HG03108 (cell line): Measurements from ENCODE around the gene HSPA12A.

Experiments used
- ATAC-seq: cut with Tn5 transposase; IDR thresholded peaks from one replicate; pipeline ENCODE4 v1.9.1; 2021; ENCODE audit warnings: moderate library complexity; ENCODE audit not compliant: unreplicated experiment

Gene HSPA12A

DNA sequence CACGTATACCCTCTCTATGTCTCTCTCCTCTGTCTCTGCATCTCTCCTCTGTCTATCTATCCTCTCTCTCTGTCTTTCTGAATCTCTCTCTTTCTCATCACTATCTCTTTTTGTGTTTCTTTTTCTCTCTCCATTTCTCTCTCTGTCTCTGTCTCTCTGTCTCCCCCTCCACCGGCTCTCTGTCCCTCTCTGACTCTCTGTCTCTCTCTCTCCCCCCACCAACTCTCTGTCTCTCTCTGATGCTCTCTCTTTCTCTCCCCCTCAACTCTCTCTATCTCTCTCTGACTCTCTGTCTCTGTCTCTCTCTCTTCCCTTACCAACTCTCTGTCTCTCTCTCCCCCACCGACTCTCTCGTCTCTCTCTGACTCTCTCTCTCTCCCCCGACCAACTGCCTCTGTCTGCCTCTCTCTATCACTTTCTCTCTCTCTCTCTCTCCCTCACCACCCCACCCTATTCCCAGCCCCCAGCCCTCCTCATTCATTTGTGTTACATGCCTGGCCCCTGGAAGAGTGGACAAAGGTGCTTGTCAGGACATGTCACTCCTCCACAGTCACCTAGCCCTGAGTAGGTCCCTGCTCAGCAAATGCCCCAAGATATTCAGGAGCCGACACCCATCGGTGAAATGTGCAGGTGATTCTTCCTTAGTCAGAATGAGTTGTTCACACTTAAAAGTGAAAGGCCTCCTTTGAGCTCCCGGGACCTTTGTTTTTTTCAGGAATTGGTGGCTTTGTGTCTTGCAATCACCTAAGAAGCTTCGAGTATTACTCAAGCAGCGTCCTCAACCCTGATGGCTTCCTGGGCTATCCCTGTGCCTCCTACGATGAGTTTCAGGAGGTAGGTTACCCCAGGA lies 108.0 kb downstream of the HSPA12A start:
- ATAC-seq = no peak

DNA sequence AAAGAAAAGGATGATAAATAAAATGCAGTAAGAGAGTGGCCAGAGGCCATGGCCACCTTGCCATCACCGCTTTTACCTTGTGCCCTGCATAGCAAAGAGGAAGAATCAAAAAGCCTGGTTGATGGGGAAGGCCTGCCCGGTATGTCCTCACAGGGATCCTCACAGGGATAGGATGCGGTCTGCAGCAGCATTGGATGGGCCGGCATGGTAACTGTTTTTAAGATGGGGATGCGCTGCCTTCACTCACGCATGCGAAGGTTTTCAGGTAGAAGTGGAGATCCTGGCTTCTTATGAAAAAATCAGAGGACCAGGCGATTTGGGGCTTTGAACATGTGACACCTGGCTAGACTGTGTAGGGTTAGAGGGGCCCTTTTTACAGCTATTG lies 109.2 kb downstream of the HSPA12A start:
- no peak for ATAC-seq

DNA sequence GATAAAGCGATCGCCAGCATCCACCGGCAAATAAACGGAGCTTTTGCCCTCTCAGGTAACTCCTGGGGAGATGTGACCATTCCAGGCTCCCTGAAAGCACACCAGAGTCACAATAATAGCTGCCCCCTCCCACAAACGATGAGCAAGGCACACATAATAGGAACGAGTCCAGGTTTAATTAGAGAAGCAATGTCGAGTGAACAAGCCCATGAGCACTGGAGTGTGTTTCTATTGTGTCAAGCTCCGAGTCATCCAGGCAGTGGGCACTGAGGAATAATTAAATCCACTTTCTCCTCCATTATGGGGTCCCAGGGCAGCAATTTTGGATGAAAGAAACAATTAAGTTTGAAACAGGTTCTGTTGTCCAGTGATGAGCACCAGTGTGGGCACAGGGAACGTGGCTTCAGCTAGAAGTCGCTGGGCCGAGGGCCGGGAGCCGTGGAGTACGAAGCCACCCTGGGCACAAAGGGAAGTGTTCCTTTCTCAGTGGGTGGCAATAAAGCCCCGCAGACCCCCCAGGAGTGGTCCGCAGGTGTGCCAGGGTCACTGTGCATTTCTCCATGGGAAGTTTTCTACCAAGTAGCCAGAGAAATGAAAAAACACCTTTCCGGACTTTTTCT lies 109.7 kb downstream of the HSPA12A start:
- no peak for ATAC-seq

DNA sequence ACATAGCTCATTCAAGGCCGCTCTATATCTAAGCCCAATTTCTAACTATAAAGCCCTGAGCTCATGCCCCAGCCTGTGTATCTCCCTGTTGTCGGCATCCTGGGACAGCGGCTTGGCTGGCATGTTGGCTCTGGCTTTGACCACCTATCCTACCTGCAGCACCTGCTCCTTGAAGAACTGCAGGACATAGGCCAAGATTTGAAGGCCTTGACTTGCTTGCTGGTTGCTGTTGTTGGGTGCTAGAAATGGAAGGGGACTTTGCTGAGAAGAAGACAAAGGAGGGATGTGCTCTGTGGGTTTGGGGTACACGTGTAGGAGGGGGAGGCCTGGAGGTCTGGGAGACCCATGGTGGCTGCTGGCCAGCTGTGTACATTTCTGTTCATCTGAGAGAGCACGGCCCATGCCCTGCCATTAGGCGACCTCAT lies 110.5 kb downstream of the HSPA12A start:
- no peak for ATAC-seq

DNA sequence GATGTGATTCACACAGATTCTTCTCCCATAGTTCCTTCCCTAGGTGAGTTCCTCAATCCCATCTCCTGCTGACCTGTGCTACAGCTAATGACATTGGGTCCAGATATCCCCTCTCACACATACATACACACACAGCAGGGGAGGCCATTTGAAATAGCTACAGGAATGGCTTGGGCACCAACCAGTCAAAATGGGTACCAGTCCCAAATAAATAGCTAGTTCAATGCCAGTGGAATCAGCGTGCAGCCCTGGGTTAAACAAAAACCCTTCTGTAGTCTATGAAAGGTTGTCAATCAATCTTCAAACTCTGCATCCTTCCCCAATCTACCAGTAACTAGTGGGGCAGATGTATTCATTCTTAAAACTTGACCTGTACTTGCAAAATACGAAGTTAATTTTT lies 112.3 kb downstream of the HSPA12A start:
- ATAC-seq = no peak

DNA sequence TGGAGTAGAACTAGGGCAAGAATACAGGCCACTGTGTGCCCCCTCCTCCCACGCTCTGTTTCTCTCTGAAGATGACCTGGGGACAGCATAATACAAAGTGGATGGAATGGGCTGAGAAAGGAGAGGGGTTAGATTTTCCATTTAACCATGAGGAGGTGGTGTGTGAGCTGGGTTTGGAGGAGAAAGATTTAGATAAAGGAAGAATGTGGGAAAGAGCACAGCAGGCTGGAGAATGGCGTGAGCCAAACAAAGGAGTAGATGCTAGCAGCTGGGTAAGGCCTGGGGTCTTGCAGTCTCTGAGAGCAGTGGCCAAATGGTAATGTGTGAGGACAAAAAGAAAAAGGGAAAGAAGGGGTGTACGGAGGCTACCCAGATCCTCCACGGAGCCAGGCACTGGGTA lies 113.0 kb downstream of the HSPA12A start:
- ATAC-seq = no peak

DNA sequence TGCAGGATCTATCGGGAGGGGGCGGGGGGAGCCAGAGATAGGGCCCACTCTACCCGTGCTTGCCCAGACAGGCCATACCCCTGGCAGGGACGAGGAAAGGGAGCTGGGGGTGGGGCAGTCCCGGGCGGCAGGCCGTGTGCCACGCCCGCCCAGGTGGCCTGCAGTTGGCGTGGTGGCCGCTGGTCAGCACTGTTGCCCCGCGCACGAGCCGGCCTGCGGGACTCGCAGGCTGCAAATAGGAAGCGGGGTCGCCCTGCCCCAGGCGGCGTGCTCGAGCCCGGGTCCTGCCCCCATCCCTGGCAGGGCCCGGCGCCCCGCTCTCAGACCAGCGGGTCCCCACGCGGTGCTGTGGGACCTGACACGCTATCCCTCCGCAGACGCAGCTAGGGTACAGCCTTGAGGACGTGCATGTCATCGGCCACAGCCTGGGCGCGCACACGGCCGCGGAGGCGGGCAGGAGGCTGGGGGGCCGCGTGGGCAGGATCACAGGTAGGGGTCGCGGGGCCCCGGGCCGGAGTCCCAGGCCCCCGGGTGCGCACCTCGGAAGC lies 114.9 kb downstream of the HSPA12A start:
- no peak for ATAC-seq

DNA sequence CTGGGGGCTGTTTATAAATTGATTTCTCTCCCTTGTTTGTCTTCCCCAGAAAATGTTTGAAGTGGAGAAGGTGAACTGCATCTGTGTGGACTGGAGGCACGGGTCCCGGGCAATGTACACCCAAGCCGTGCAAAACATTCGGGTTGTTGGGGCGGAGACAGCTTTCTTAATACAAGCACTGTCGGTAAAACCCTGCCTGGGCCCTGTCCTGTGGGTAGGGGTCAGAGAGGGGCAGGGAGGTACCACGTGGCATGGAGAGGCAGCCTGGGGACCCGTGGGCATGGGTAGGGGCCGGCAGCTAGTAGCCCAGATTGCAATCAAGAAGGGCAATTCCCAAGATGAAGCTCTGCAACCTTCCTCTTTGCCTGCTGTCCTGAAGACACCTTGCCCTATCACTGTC lies 115.6 kb downstream of the HSPA12A start:
- ATAC-seq = no peak

DNA sequence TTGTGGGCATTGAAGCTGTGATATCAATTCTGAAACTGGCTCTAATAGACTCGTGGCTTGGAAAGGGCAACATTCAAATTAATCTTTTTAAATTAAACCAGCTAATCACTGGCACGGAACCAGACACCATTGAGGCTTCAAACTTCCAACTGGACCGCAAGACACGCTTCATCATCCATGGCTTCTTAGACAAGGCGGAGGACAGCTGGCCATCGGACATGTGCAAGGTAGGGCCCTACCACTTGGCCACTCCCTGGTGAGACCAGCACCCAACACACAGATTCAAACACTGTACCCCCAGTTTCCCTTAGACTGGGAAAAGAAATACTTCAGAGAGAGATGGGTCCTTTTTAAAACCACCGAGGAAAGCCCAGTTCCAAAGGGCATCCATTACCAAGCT lies 116.5 kb downstream of the HSPA12A start:
- ATAC-seq = no peak

DNA sequence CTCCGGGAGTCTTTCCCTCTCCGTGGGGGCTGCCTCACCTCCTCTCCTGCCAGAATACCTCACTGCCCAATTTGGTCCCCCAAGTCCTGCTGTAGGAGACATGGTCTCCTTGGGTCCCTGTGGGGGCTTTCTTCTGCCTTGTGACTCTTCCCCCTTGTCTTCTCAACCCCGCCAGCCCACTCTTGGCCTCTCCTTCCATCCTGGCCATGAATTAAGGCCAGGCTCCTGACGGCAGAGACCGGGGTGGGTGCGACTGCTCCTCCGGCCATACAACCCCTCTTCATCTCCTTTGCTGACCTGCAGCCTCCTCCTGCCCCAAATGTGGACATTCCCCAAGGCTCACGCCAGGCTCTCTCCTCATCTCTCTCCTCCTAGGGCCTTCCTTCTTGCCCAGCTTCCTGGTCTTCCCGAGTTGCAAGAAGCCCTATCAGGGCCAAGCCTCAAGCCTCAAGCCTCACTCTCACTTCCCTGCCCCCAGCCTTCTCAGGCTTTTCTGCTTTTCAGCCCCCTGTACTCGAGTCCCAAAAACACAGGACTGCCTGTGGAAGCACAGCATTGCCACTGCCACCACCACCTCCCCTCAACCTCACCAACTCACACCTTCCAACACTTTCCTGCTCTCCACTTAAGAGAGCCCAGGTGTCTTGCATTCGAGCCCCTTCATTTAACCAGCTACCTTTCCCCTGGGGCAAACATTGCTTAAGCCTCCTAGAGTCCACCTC lies 120.3 kb downstream of the HSPA12A start:
- ATAC-seq = no peak

DNA sequence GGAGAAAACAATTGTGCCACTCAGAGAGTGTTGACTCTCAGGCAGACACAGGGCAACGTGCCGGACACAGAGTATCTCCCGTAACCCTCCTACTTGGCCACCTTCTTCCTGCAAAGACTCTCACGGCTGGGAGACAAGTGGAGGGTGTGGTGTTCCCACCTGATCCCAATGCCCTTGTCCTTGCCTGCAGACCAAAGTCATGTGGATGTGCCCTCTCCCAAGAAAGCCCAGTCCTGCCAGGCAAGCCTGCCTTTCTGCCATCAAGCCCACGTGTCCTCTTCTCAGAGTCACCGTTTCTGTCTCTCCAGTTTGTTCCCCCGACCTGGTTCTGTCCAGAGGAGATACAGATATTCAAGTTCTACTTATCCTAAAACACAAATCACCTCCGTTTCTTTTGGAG lies 120.9 kb downstream of the HSPA12A start:
- no peak for ATAC-seq
